Naive thymus-derived CD8-positive, alpha-beta T cell (primary cell): ENCODE measurements around the gene HIPK1. TPM values are rescaled to one million over a fixed set of nuclear protein-coding genes. Genes with fewer than 3 reads are reported as not detected.

Source experiments
- ATAC-seq, 2 donors: fragments of 150-1000 bp; cut with Tn5 transposase in 1 of 2; sonication (Bioruptor Pico), chemical (Tn5 transposase) in 1 of 2; 1 replicate in 1 of 2; 2 replicates in 1 of 2; pipeline ENCODE4 v1.10.0; 2021; ENCODE audit warnings: mild to moderate bottlenecking in 2 of 2, moderate library complexity in 2 of 2
- POLR2A ChIA-PET: fragments of 350-600 bp; sonication (Branson Sonifier 250); formaldehyde crosslinking; loops from one replicate; lab custom pipeline; 2021; ENCODE audit warnings: antibody characterized with exemption; lab: Charles Lee
- DNase-seq, 10 donors: peaks; one replicate each; pipeline versions ENCODE4 v3.0.0 to v3.0.0-alpha.2; 2020 to 2022
- H3K27ac Mint-ChIP-seq, 10 donors: one replicate each; pipeline ENCODE4 v1.8.0; 2020 to 2022; ENCODE audit warnings: mild to moderate bottlenecking in 10 of 10, mixed read lengths in 10 of 10, moderate library complexity in 4 of 10, inconsistent platforms in 1 of 10
- H3K27me3 Mint-ChIP-seq, 5 donors: one replicate each; pipeline ENCODE4 v1.8.0; 2021 to 2022; ENCODE audit warnings: mixed read lengths in 5 of 5
- H3K36me3 Mint-ChIP-seq, 3 donors: one replicate each; pipeline ENCODE4 v1.8.0; 2020 to 2022; ENCODE audit warnings: mixed read lengths in 3 of 3, mild to moderate bottlenecking in 2 of 3, inconsistent platforms in 1 of 3
- H3K4me1 Mint-ChIP-seq, 4 donors: one replicate each; pipeline ENCODE4 v1.8.0; 2021 to 2022; ENCODE audit warnings: mixed read lengths in 4 of 4
- H3K4me3 Mint-ChIP-seq, 10 donors: one replicate each; pipeline ENCODE4 v1.8.0; 2020 to 2022; ENCODE audit warnings: mild to moderate bottlenecking in 10 of 10, mixed read lengths in 10 of 10, moderate library complexity in 6 of 10, inconsistent platforms in 1 of 10
- H3K9me3 Mint-ChIP-seq, 9 donors: one replicate each; pipeline ENCODE4 v1.8.0; 2020 to 2022; ENCODE audit warnings: mixed read lengths in 9 of 9, mild to moderate bottlenecking in 3 of 9, inconsistent platforms in 1 of 9, moderate library complexity in 1 of 9
- polyA plus RNA-seq, 3 donors: library from polyadenylated mRNA; unstranded; fragments of 300-500 nt; fragmentation: Illumina TruSeq; gene quantifications; one replicate each; pipeline ENCODE4 v1.2.3, GENCODE V29; 2021
- total RNA-seq, 8 experiments: library from RNA in 2 of 8; stranded (reverse) in 2 of 8; gene quantifications; one replicate each; pipeline ENCODE4 v1.2.3 and lab custom pipeline; 2021 to 2026

The HIPK1 gene
- total and polyA plus RNA-seq, 5 experiments from 2014 or later, result 14.5 to 138 (median 19.3) TPM

DNA sequence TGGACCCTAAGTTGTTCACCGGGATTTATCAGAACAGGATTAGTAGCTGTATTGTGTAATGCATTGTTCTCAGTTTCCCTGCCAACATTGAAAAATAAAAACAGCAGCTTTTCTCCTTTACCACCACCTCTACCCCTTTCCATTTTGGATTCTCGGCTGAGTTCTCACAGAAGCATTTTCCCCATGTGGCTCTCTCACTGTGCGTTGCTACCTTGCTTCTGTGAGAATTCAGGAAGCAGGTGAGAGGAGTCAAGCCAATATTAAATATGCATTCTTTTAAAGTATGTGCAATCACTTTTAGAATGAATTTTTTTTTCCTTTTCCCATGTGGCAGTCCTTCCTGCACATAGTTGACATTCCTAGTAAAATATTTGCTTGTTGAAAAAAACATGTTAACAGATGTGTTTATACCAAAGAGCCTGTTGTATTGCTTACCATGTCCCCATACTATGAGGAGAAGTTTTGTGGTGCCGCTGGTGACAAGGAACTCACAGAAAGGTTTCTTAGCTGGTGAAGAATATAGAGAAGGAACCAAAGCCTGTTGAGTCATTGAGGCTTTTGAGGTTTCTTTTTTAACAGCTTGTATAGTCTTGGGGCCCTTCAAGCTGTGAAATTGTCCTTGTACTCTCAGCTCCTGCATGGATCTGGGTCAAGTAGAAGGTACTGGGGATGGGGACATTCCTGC lies 46.2 kb downstream of the HIPK1 start:
- POLR2A ChIA-PET, result no interaction called here
- Mint-ChIP-seq H3K9me3 (no peaks in the 10 kb centered on the region), H3K36me3 (peaks cover 6 to 57% (median 21%) of the 10 kb centered on the region in 3 donors), H3K4me3 (peak overlapping the region in 3 of 10 donors; percentile 3 to 21 (median 9)), H3K4me1 (peaks cover 28 to 47% (median 42%) of the 10 kb centered on the region in 4 donors), H3K27me3 (no peaks in the 10 kb centered on the region), H3K27ac (peak overlapping the region; percentile 20 to 90 (median 64))
- ATAC-seq (peak; percentile 28 to 51), DNase-seq (no peak)

DNA sequence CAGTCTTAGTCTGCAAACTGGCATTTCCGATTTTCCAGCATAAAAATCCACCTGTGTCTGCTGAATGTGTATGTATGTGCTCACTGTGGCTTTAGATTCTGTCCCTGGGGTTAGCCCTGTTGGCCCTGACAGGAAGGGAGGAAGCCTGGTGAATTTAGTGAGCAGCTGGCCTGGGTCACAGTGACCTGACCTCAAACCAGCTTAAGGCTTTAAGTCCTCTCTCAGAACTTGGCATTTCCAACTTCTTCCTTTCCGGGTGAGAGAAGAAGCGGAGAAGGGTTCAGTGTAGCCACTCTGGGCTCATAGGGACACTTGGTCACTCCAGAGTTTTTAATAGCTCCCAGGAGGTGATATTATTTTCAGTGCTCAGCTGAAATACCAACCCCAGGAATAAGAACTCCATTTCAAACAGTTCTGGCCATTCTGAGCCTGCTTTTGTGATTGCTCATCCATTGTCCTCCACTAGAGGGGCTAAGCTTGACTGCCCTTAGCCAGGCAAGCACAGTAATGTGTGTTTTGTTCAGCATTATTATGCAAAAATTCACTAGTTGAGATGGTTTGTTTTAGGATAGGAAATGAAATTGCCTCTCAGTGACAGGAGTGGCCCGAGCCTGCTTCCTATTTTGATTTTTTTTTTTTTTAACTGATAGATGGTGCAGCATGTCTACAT lies 47.6 kb downstream of the HIPK1 start:
- POLR2A ChIA-PET, result interaction anchor here (0.7 kb wide), 1 partner anchor 687 kb away, joined by 3 read pairs; no protein-coding TSS in a partner anchor
- Mint-ChIP-seq H3K36me3 (peaks cover 5 to 48% (median 20%) of the 10 kb centered on the region in 3 donors), H3K27ac (peak overlapping the region; percentile 49 to 85 (median 76))

DNA sequence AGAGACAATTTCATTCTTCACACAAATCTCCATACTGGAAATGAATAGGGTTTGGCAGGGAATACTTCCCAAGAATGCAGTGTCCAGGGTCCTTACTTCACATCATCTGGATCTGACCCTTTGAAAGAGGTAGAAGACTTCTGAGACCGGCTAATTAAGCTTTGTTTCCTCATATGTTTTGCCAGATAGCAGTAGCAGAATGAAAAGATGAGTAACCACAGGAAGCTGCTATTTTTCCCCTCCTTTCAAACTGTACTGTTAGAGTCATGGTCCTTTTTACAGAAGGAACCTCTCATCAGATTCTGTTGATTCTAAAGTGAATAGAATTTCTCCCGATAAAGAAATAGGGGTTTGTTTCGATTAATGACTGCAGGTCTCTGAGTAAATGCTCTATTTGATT lies 48.8 kb downstream of the HIPK1 start:
- DNase-seq (no peak), ATAC-seq (no peak)
- H3K27me3 Mint-ChIP-seq, result no peaks in the 10 kb centered on the region
- H3K36me3 Mint-ChIP-seq, result peaks cover 0 to 37% (median 14%) of the 10 kb centered on the region in 3 donors
- H3K27ac Mint-ChIP-seq, result peak overlapping the region in 5 of 10 donors; percentile 6 to 88 (median 41)
- peak overlapping the region in 1 of 10 donors; percentile 28 for H3K4me3 Mint-ChIP-seq
- peaks cover 28 to 48% (median 44%) of the 10 kb centered on the region in 4 donors for H3K4me1 Mint-ChIP-seq
- H3K9me3 Mint-ChIP-seq, result no peaks in the 10 kb centered on the region
- POLR2A ChIA-PET, result interaction anchor here (1.1 kb wide), 1 partner anchor 146 kb away, joined by 3 read pairs; no protein-coding TSS in a partner anchor

More for the DNA sequence above, 47.6 kb downstream of the HIPK1 start:
- Mint-ChIP-seq H3K4me3 (no peak overlapping the region), H3K4me1 (peaks cover 28 to 47% (median 42%) of the 10 kb centered on the region in 4 donors), H3K9me3 (no peaks in the 10 kb centered on the region), H3K27me3 (no peaks in the 10 kb centered on the region)
- ATAC-seq, result peak; percentile 25 to 43
- DNase-seq, result no peak

DNA sequence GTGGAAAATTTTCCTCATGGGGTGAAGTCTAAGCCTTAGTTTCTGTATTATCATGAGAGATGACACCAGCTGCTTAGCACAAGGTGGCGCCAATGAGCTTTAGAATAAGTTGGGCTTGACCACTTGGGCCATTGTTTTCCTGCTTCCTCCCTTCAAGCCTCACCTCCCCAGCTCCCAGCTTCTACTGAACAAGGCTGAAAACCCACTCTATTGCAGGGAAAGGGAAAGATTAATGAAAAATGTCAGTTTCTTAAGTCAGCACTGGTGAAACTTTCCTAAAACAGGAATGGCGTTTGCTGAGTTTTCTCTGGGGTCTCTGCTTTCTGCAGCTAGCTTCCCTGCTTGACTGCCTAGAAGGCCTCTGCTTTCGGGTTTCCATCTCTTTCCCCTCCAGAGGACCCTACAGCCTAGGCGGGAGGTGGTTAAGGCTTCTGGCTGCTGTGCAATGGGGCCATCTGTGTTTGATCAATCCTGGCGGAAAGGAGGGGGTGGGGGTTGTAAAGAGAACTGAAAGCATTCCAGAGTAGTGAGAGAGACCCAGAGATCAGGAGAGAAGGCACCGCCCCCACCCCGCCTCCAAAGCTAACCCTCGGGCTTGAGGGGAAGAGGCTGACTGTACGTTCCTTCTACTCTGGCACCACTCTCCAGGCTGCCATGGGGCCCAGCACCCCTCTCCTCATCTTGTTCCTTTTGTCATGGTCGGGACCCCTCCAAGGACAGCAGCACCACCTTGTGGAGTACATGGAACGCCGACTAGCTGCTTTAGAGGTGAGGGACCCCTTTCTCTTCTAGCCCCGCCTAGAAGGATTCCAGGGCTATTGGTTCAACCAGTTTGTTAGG lies 50.0 kb downstream of the HIPK1 start, which contains the start of gene OLFML3:
Gene OLFML3 (plus strand): TSS at position 612 of the 840 bp plus-strand sequence. CDS start 43 bp downstream, at position 655.
- peaks cover 24 to 48% (median 46%) of the 10 kb centered on the region in 4 donors for H3K4me1 Mint-ChIP-seq
- DNase-seq (peak in 5 of 10 donors; percentile 23 to 43 (median 26)), ATAC-seq (peak; percentile 22 to 34)
- H3K27ac Mint-ChIP-seq, result peak within 1 kb of the TSS in 9 of 10 donors; percentile 31 to 88 (median 49)
- H3K4me3 Mint-ChIP-seq, result peak within 1 kb of the TSS in 1 of 10 donors; percentile 28
- no peaks in the 10 kb centered on the region for H3K27me3 Mint-ChIP-seq
- POLR2A ChIA-PET, result no interaction called here
- H3K36me3 Mint-ChIP-seq, result peaks cover 0 to 25% (median 8%) of the 10 kb centered on the region in 3 donors
- no peaks in the 10 kb centered on the region for H3K9me3 Mint-ChIP-seq

- H3K27me3 Mint-ChIP-seq, result no peaks in the 10 kb centered on the region
- POLR2A ChIA-PET, result no interaction called here
- ATAC-seq (no peak), DNase-seq (no peak)
- H3K9me3 Mint-ChIP-seq, result no peaks in the 10 kb centered on the region
- peaks cover 20 to 42% (median 40%) of the 10 kb centered on the region in 4 donors for H3K4me1 Mint-ChIP-seq
- peaks cover 0 to 16% (median 4%) of the 10 kb centered on the region in 3 donors for H3K36me3 Mint-ChIP-seq
- H3K27ac Mint-ChIP-seq, result peak overlapping the region in 4 of 10 donors; percentile 20 to 65 (median 47)
- no peak overlapping the region for H3K4me3 Mint-ChIP-seq
Observed at GRCh38 chr1:113980110-113980509, 51.0 kb downstream of the HIPK1 start.

DNA sequence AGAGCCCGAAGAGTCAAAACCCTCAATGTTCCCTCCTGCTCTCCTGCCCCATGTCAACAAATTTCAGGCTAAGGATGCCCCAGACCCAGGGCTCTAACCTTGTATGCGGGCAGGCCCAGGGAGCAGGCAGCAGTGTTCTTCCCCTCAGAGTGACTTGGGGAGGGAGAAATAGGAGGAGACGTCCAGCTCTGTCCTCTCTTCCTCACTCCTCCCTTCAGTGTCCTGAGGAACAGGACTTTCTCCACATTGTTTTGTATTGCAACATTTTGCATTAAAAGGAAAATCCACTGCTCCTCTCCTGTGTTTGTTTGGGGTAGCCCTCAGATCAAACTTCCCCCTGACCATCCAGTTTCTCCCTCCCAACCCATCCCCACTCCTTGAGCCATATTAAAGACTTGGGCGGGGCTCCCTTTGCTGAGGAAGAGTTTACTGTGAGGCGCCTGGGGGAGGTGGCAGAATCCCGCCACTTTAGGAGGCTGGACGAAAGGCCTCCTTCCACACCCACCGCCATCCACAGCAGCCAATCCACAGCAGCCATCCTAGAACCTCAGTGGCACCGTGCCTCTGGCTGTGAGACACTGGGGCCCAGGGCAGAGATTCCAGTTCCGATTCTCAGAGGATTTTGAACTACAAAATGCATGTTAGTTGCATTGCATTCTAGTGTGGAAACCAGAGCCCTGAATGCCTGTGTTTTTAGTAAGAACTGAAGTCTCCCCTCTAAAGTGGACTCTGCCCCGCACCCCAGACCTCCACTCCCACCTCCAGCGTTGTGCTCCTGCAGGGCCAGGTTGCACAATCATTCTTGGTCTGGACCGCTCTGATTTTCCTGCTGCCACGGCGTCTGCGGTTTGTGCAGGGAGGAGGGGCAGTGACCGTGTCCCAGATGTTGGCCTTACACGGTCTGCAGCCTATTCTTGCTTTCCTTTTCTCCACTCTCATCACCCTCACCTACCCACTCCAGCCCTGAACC lies 53.1 kb downstream of the HIPK1 start:
- H3K27ac Mint-ChIP-seq, result peak overlapping the region in 3 of 10 donors; percentile 49 to 60 (median 56)
- ATAC-seq (no peak), DNase-seq (no peak)
- peaks cover 8 to 22% (median 20%) of the 10 kb centered on the region in 4 donors for H3K4me1 Mint-ChIP-seq
- no peak overlapping the region for H3K4me3 Mint-ChIP-seq
- H3K27me3 Mint-ChIP-seq, result no peaks in the 10 kb centered on the region
- H3K9me3 Mint-ChIP-seq, result peaks cover 0 to 3% (median 0%) of the 10 kb centered on the region in 9 donors
- peaks cover 0 to 6% (median 4%) of the 10 kb centered on the region in 3 donors for H3K36me3 Mint-ChIP-seq
- POLR2A ChIA-PET, result no interaction called here

GRCh38 chr1:113982949-113983348 lies 53.8 kb downstream of the HIPK1 start:
- no peak overlapping the region for H3K4me3 Mint-ChIP-seq
- H3K27ac Mint-ChIP-seq, result peak overlapping the region in 3 of 10 donors; percentile 47 to 60 (median 58)

GRCh38 chr1:113983391-113983790 lies 54.3 kb downstream of the HIPK1 start:
- Mint-ChIP-seq H3K4me1 (peaks cover 3 to 12% (median 10%) of the 10 kb centered on the region in 4 donors), H3K27me3 (no peaks in the 10 kb centered on the region), H3K27ac (peak overlapping the region in 3 of 10 donors; percentile 27 to 58 (median 35)), H3K4me3 (no peak overlapping the region), H3K9me3 (peaks cover 0 to 3% (median 0%) of the 10 kb centered on the region in 9 donors), H3K36me3 (peaks cover 0 to 6% (median 4%) of the 10 kb centered on the region in 3 donors)
- ATAC-seq, result peak in 1 of 2 donors; percentile 12
- no peak for DNase-seq
- POLR2A ChIA-PET, result interaction anchor here (0.5 kb wide), 1 partner anchor 12 kb away, joined by 3 read pairs; no protein-coding TSS in a partner anchor

More at GRCh38 chr1:113982949-113983348, 53.8 kb downstream of the HIPK1 start:
- Mint-ChIP-seq H3K36me3 (peaks cover 0 to 6% (median 4%) of the 10 kb centered on the region in 3 donors), H3K27me3 (no peaks in the 10 kb centered on the region), H3K4me1 (peaks cover 6 to 16% (median 15%) of the 10 kb centered on the region in 4 donors), H3K9me3 (peaks cover 0 to 3% (median 0%) of the 10 kb centered on the region in 9 donors)
- POLR2A ChIA-PET, result no interaction called here
- DNase-seq (no peak), ATAC-seq (no peak)

DNA sequence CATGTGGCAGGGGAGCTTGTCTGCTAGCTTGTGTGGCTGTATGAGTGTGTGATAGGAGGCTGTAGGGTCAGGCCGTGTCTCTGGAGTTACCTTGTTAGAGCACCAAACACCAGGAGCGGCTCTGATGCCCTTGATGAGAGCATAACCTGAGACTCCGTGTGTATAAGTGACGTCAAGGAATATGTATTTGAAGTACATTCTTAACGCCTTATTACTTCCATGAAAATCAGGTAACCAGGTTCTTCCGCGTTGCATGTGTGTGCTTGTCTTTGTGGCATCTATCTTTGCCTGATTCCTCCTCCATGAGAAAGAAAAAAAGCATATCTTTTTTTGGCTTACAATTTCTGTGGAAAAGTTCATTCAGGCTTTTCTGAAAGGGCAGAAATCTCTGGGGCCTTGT lies 54.7 kb downstream of the HIPK1 start:
- POLR2A ChIA-PET, result interaction anchor here (0.5 kb wide), 1 partner anchor 11 kb away, joined by 3 read pairs; no protein-coding TSS in a partner anchor
- H3K27ac Mint-ChIP-seq, result peak overlapping the region in 1 of 10 donors; percentile 58
- H3K36me3 Mint-ChIP-seq, result peaks cover 0 to 6% (median 4%) of the 10 kb centered on the region in 3 donors

GRCh38 chr1:113984710-113985109 lies 55.6 kb downstream of the HIPK1 start:
- Mint-ChIP-seq H3K36me3 (peaks cover 0 to 6% (median 4%) of the 10 kb centered on the region in 3 donors), H3K4me1 (peaks cover 0 to 4% (median 2%) of the 10 kb centered on the region in 4 donors), H3K27me3 (peaks cover 0 to 1% (median 0%) of the 10 kb centered on the region in 5 donors), H3K4me3 (no peak overlapping the region), H3K27ac (peak overlapping the region in 1 of 10 donors; percentile 33), H3K9me3 (peaks cover 0 to 3% (median 0%) of the 10 kb centered on the region in 9 donors)
- no peak for DNase-seq
- POLR2A ChIA-PET, result no interaction called here
- no peak for ATAC-seq

More for the DNA sequence above, 54.7 kb downstream of the HIPK1 start:
- DNase-seq, result no peak
- H3K4me3 Mint-ChIP-seq, result no peak overlapping the region
- peaks cover 0 to 3% (median 0%) of the 10 kb centered on the region in 9 donors for H3K9me3 Mint-ChIP-seq
- H3K27me3 Mint-ChIP-seq, result no peaks in the 10 kb centered on the region
- ATAC-seq, result no peak
- H3K4me1 Mint-ChIP-seq, result peaks cover under 1 to 8% (median 6%) of the 10 kb centered on the region in 4 donors

GRCh38 chr1:113986802-113987201 lies 57.7 kb downstream of the HIPK1 start:
- Mint-ChIP-seq H3K4me1 (peaks cover 0 to 4% (median 2%) of the 10 kb centered on the region in 4 donors), H3K27me3 (peaks cover 0 to 1% (median 0%) of the 10 kb centered on the region in 5 donors), H3K4me3 (no peak overlapping the region), H3K36me3 (peaks cover 0 to 2% (median 0%) of the 10 kb centered on the region in 3 donors), H3K27ac (no peak overlapping the region), H3K9me3 (peaks cover 0 to 3% (median 0%) of the 10 kb centered on the region in 9 donors)
- ATAC-seq (no peak), DNase-seq (no peak)
- POLR2A ChIA-PET, result no interaction called here
